Body of pancreas (tissue), 4 donors: ENCODE results near the gene ASB13. TPM values are rescaled to one million over a fixed set of nuclear protein-coding genes. Genes with fewer than 3 reads are reported as not detected.

Experiments used
- ATAC-seq: fragments of 150-250 bp; one replicate; pipeline ENCODE4 v1.9.1; 2016
- DNase-seq, 4 donors: peaks; one replicate each; pipeline ENCODE4 v3.0.0-alpha.2; 2019
- H3K27ac ChIP-seq, 4 donors: fragments of 200-600 bp; sonication (generic); 1 replicate in 3 of 4; 2 replicates in 1 of 4; pipeline versions ENCODE4 v1.5.1 to v1.6.1; 2016 to 2019; ENCODE audit warnings: mild to moderate bottlenecking in 1 of 4, mixed read lengths in 1 of 4, moderate library complexity in 1 of 4
- H3K27me3 ChIP-seq, 2 donors: fragments of 200-600 bp; sonication (generic); one replicate each; pipeline ENCODE4 v1.6.0; 2016; ENCODE audit warnings: mild to moderate bottlenecking in 1 of 2
- H3K36me3 ChIP-seq, 2 donors: fragments of 200-600 bp; sonication (generic); replicated peaks in 1 of 2; 2 replicates each; pipeline ENCODE4 v1.5.1; 2016; ENCODE audit warnings: low read depth in 2 of 2; ENCODE audit not compliant: insufficient read depth in 1 of 2
- H3K4me1 ChIP-seq: fragments of 200-600 bp; sonication (generic); one replicate; pipeline ENCODE4 v1.6.0; 2016
- H3K4me3 ChIP-seq, 2 donors: fragments of 200-600 bp; sonication (generic); 1 replicate in 1 of 2; 2 replicates in 1 of 2; pipeline ENCODE4 v1.5.1; 2016 to 2019
- H3K9me3 ChIP-seq, 3 donors: fragments of 200-600 bp; sonication (generic); 1 replicate in 2 of 3; 2 replicates in 1 of 3; pipeline ENCODE4 v1.5.1; 2016
- POLR2A ChIP-seq, 3 donors: fragments of 450-650 bp; IDR thresholded peaks; one replicate each; pipeline ENCODE4 v1.6.1; 2016; ENCODE audit warnings: antibody characterized with exemption in 3 of 3, mild to moderate bottlenecking in 2 of 3
- WGBS, 2 donors: methylation state at CpG; one replicate each; pipeline ENCODE4 v1.1.5; 2017; 5-methylcytosine and 5-hydroxymethylcytosine counted together
- intact Hi-C: fragments of 100-400 bp; cut with DNase I; formaldehyde crosslinking; loops from one replicate; pipeline ENCODE4 v1.15.1; 2023
- total RNA-seq, 2 donors: library from RNA; depleted of rRNA; stranded (reverse); fragments of >200 nt; gene quantifications; one replicate each; pipeline ENCODE4 v1.1.0, GENCODE V29; 2016
- TF ChIP-seq, protein P1 (sequence below), 7 experiments: fragments of 450-650 bp in 4 of 7; fragments of 200-600 bp in 3 of 7; sonication (generic) in 3 of 7; IDR thresholded peaks; one replicate each; pipeline ENCODE4 v1.5.1; 2016 to 2019; ENCODE audit warnings: antibody characterized with exemption in 7 of 7

The ASB13 gene
- total RNA-seq, 2 donors from 2014 or later, result 7.6 to 15.0 TPM

DNA sequence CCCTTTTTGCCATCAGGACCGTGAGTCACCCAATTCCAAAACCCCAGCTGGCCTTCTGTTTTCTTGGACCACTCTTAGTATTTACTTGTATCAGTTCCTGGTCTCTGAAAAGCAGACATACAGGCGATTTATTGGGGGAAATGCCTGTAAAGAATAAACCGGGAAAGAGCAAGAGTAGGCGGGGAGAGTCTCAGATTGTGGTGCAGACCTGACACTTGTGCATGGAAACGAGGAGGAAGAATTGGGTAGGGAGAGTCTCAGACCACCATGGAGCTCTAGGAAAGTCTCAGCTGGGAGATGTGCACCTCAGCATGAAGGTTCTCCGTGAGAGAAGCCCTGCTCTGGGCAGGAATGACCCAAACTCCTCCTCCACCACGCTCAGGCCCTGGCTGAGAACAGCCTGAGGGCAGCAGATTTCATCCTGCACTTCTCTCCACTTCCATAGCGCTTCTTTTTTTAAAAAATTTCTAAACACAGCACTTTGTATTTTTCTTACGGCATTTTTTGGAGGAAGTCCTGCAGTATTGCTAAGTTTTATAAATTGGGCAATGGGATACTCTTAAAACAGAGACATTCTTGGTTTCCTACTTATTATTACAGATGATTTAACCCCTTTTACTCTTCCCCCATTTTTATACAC is 12.1 kb upstream of the ASB13 start:
- Histone ChIP-seq H3K36me3 (no peaks in the 10 kb centered on the region), H3K9me3 (peaks cover 0 to 4% (median 0%) of the 10 kb centered on the region in 3 donors), H3K4me1 (no peaks in the 10 kb centered on the region), H3K27ac (no peak overlapping the region), H3K4me3 (no peak overlapping the region), H3K27me3 (no peaks in the 10 kb centered on the region)
- WGBS, 2 donors, result 69 to 80% methylated on average over 9 of the region's 9 CpGs
- intact Hi-C loops, result no loop called here
- TF ChIP-seq, protein P1, sequence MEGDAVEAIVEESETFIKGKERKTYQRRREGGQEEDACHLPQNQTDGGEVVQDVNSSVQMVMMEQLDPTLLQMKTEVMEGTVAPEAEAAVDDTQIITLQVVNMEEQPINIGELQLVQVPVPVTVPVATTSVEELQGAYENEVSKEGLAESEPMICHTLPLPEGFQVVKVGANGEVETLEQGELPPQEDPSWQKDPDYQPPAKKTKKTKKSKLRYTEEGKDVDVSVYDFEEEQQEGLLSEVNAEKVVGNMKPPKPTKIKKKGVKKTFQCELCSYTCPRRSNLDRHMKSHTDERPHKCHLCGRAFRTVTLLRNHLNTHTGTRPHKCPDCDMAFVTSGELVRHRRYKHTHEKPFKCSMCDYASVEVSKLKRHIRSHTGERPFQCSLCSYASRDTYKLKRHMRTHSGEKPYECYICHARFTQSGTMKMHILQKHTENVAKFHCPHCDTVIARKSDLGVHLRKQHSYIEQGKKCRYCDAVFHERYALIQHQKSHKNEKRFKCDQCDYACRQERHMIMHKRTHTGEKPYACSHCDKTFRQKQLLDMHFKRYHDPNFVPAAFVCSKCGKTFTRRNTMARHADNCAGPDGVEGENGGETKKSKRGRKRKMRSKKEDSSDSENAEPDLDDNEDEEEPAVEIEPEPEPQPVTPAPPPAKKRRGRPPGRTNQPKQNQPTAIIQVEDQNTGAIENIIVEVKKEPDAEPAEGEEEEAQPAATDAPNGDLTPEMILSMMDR (IDR thresholded peaks at IDR 0.05), result no peak
- no peak for TF ChIP-seq POLR2A (IDR thresholded peaks at IDR 0.05)
- DNase-seq (no peak), ATAC-seq (no peak)

- H3K4me3 ChIP-seq, result no peak overlapping the region
- peaks cover 0 to 4% (median 0%) of the 10 kb centered on the region in 3 donors for H3K9me3 ChIP-seq
- intact Hi-C loops, result no loop called here
- H3K27ac ChIP-seq, result no peak overlapping the region
- H3K27me3 ChIP-seq, result no peaks in the 10 kb centered on the region
- ATAC-seq (no peak), DNase-seq (no peak)
- H3K36me3 ChIP-seq, result no peaks in the 10 kb centered on the region
- peaks cover 17% of the 10 kb centered on the region for H3K4me1 ChIP-seq
- TF ChIP-seq, protein P1 (IDR thresholded peaks at IDR 0.05), result no peak
- TF ChIP-seq POLR2A (IDR thresholded peaks at IDR 0.05), result no peak
- WGBS, 2 donors, result 65 to 76% methylated on average over 8 of the region's 8 CpGs
Measured at GRCh38 chr10:5670662-5671375, 4.4 kb upstream of the ASB13 start.

- no peak overlapping the region for H3K4me3 ChIP-seq
- TF ChIP-seq, protein P1 (IDR thresholded peaks at IDR 0.05), result no peak
- TF ChIP-seq POLR2A (IDR thresholded peaks at IDR 0.05), result no peak
- H3K27ac ChIP-seq, result no peak overlapping the region
- peaks cover 26% of the 10 kb centered on the region for H3K4me1 ChIP-seq
- no peak for DNase-seq
- WGBS, 2 donors, result 95 to 100% methylated on average over 1 of the region's 1 CpG
- ATAC-seq, result no peak
- intact Hi-C loops, result no loop called here
- peaks cover 0 to 3% (median 0%) of the 10 kb centered on the region in 3 donors for H3K9me3 ChIP-seq
- no peaks in the 10 kb centered on the region for H3K36me3 ChIP-seq
- no peaks in the 10 kb centered on the region for H3K27me3 ChIP-seq
Measured at GRCh38 chr10:5669604-5670003, 3.2 kb upstream of the ASB13 start.

- H3K9me3 ChIP-seq, result no peaks in the 10 kb centered on the region
- no peaks in the 10 kb centered on the region for H3K27me3 ChIP-seq
- no peak for TF ChIP-seq POLR2A (IDR thresholded peaks at IDR 0.05)
- TF ChIP-seq, protein P1 (IDR thresholded peaks at IDR 0.05), result no peak
- no peak overlapping the region for H3K4me3 ChIP-seq
- 60% methylated on average over 4 of the region's 4 CpGs for WGBS, 2 donors
- no peak overlapping the region for H3K27ac ChIP-seq
- intact Hi-C loops, result no loop called here
- H3K4me1 ChIP-seq, result peaks cover 36% of the 10 kb centered on the region
- H3K36me3 ChIP-seq, result no peaks in the 10 kb centered on the region
- DNase-seq, result no peak
- no peak for ATAC-seq
Measured at GRCh38 chr10:5668429-5668828, 2.0 kb upstream of the ASB13 start.
